ENCODE data around the gene PTPN1. TPM values are rescaled to one million over a fixed set of nuclear protein-coding genes. Genes with fewer than 3 reads are reported as not detected.
A peak's percentile ranks its signal among the peaks of the same experiment; 100 is the strongest.

Gene PTPN1
- total RNA-seq, 1 donor = 45.3 TPM

- no peak overlapping the region for H3K4me3 ChIP-seq (ENCODE audit: low read depth, low read length)
- DNase-seq (ENCODE audit: low read depth) = no peak
- no peak for TF ChIP-seq CTCF (IDR thresholded peaks at IDR 0.05; ENCODE audit: insufficient read depth, low read depth, low read length)
Observed at GRCh38 chr20:50467174-50467573, 43.0 kb upstream of the PTPN1 start.

- DNase-seq (ENCODE audit: low read depth) = peak; percentile 54
- TF ChIP-seq CTCF (IDR thresholded peaks at IDR 0.05; ENCODE audit: insufficient read depth, low read depth, low read length) = no peak
- H3K4me3 ChIP-seq (ENCODE audit: low read depth, low read length) = no peak overlapping the region
Observed at GRCh38 chr20:50467718-50468356, 42.3 kb upstream of the PTPN1 start.

GRCh38 chr20:50468378-50468798, 41.8 kb upstream of the PTPN1 start:
- no peak for TF ChIP-seq CTCF (IDR thresholded peaks at IDR 0.05; ENCODE audit: insufficient read depth, low read depth, low read length)
- no peak for DNase-seq (ENCODE audit: low read depth)
- H3K4me3 ChIP-seq (ENCODE audit: low read depth, low read length) = no peak overlapping the region

- no peak overlapping the region for H3K4me3 ChIP-seq (ENCODE audit: low read depth, low read length)
- no peak for DNase-seq (ENCODE audit: low read depth)
- no peak for TF ChIP-seq CTCF (IDR thresholded peaks at IDR 0.05; ENCODE audit: insufficient read depth, low read depth, low read length)
Observed at GRCh38 chr20:50469176-50469723, 40.9 kb upstream of the PTPN1 start.

- H3K4me3 ChIP-seq (ENCODE audit: low read depth, low read length) = no peak overlapping the region
- DNase-seq (ENCODE audit: low read depth) = no peak
- no peak for TF ChIP-seq CTCF (IDR thresholded peaks at IDR 0.05; ENCODE audit: insufficient read depth, low read depth, low read length)
Observed at GRCh38 chr20:50469796-50470195, 40.4 kb upstream of the PTPN1 start.

GRCh38 chr20:50470264-50470858, 39.8 kb upstream of the PTPN1 start:
- TF ChIP-seq CTCF (IDR thresholded peaks at IDR 0.05; ENCODE audit: insufficient read depth, low read depth, low read length) = no peak
- H3K4me3 ChIP-seq (ENCODE audit: low read depth, low read length) = no peak overlapping the region
- peak; percentile 39 for DNase-seq (ENCODE audit: low read depth)
